Naive thymus-derived CD4-positive, alpha-beta T cell (primary cell): ENCODE measurements around the gene SLC6A6. TPM values are rescaled to one million over a fixed set of nuclear protein-coding genes. Genes with fewer than 3 reads are reported as not detected.

Experiments
- ATAC-seq: fragments of 150-1000 bp; cut with Tn5 transposase; 2 replicates; pipeline ENCODE4 v1.10.0; 2021; ENCODE audit warnings: mild to moderate bottlenecking, moderate library complexity
- CTCF ChIA-PET: fragments of 350-600 bp; sonication (Branson Sonifier 250); formaldehyde crosslinking; loops from one replicate; lab custom pipeline; 2021; ENCODE audit warnings: antibody characterized with exemption; lab: Charles Lee
- POLR2A ChIA-PET: fragments of 350-600 bp; sonication (Branson Sonifier 250); formaldehyde crosslinking; loops from one replicate; lab custom pipeline; 2021; ENCODE audit warnings: antibody characterized with exemption, inconsistent platforms; lab: Charles Lee
- DNase-seq, 9 donors: peaks; one replicate each; pipeline versions ENCODE4 v3.0.0 to v3.0.0-alpha.2; 2020 to 2022; ENCODE audit warnings: mixed read lengths in 1 of 9
- H3K27ac ChIP-seq: one replicate; pipeline ENCODE4 v1.7.0; 2013; ENCODE audit warnings: mild to moderate bottlenecking, low read depth, low read length, moderate library complexity
- H3K27me3 ChIP-seq, 2 donors: one replicate each; pipeline ENCODE4 v1.7.0; 2013; ENCODE audit warnings: low read length in 2 of 2, mild to moderate bottlenecking in 2 of 2, moderate library complexity in 2 of 2; ENCODE audit not compliant: control insufficient read depth in 2 of 2, insufficient read depth in 2 of 2
- H3K36me3 ChIP-seq, 3 experiments: 1 replicate in 2 of 3; 2 replicates in 1 of 3; pipeline ENCODE4 v1.7.0; 2013; ENCODE audit warnings: low read length in 3 of 3, mild to moderate bottlenecking in 3 of 3, moderate library complexity in 1 of 3; ENCODE audit not compliant: insufficient read depth in 3 of 3, control insufficient read depth in 2 of 3
- H3K4me1 ChIP-seq, 2 donors: one replicate each; pipeline ENCODE4 v1.7.0; 2013; ENCODE audit warnings: low read length in 2 of 2, mild to moderate bottlenecking in 2 of 2, moderate library complexity in 1 of 2; ENCODE audit not compliant: control insufficient read depth in 2 of 2, insufficient read depth in 2 of 2
- H3K4me3 ChIP-seq: 2 replicates; pipeline ENCODE4 v1.7.0; 2013; ENCODE audit warnings: mild to moderate bottlenecking, low read length
- H3K9me3 ChIP-seq, 3 experiments: 1 replicate in 2 of 3; 2 replicates in 1 of 3; pipeline ENCODE4 v1.7.0; 2013; ENCODE audit warnings: low read length in 3 of 3; ENCODE audit not compliant: control insufficient read depth in 2 of 3
- H3K27ac Mint-ChIP-seq, 9 donors: one replicate each; pipeline ENCODE4 v1.8.0; 2020 to 2022; ENCODE audit warnings: mixed read lengths in 9 of 9, mild to moderate bottlenecking in 8 of 9, moderate library complexity in 5 of 9, inconsistent platforms in 2 of 9
- H3K27me3 Mint-ChIP-seq, 5 donors: one replicate each; pipeline ENCODE4 v1.8.0; 2021 to 2022; ENCODE audit warnings: mixed read lengths in 5 of 5, mild to moderate bottlenecking in 1 of 5
- H3K36me3 Mint-ChIP-seq, 5 donors: one replicate each; pipeline ENCODE4 v1.8.0; 2020 to 2022; ENCODE audit warnings: mixed read lengths in 5 of 5, mild to moderate bottlenecking in 3 of 5, inconsistent platforms in 1 of 5
- H3K4me1 Mint-ChIP-seq, 7 donors: one replicate each; pipeline ENCODE4 v1.8.0; 2020 to 2022; ENCODE audit warnings: mixed read lengths in 7 of 7, mild to moderate bottlenecking in 3 of 7, inconsistent platforms in 1 of 7
- H3K4me3 Mint-ChIP-seq, 10 donors: one replicate each; pipeline ENCODE4 v1.8.0; 2020 to 2022; ENCODE audit warnings: mild to moderate bottlenecking in 10 of 10, mixed read lengths in 10 of 10, moderate library complexity in 6 of 10, inconsistent platforms in 2 of 10
- H3K9me3 Mint-ChIP-seq, 11 donors: one replicate each; pipeline ENCODE4 v1.8.0; 2020 to 2022; ENCODE audit warnings: mixed read lengths in 11 of 11, mild to moderate bottlenecking in 4 of 11, inconsistent platforms in 1 of 11, moderate library complexity in 1 of 11
- intact Hi-C, 2 donors: fragments of 100-400 bp; cut with micrococcal nuclease; formaldehyde crosslinking; loops; one replicate each; pipeline ENCODE4 v1.15.1; 2023
- polyA plus RNA-seq, 2 donors: library from polyadenylated mRNA; unstranded; fragments of 300-500 nt; fragmentation: Illumina TruSeq; gene quantifications; one replicate each; pipeline ENCODE4 v1.2.3, GENCODE V29; 2021
- total RNA-seq, 6 experiments: library from RNA in 5 of 6; stranded (reverse) in 5 of 6; gene quantifications; 1 replicate in 5 of 6; 2 replicates in 1 of 6; pipeline ENCODE4 v1.2.3 and lab custom pipeline; 2021 to 2026

Gene SLC6A6
- total and polyA plus RNA-seq, 7 experiments from 2014 or later = 3.0 to 87.5 (median 35.2) TPM

- ATAC-seq (no peak), DNase-seq (no peak)
- Mint-ChIP-seq H3K4me3 (no peak overlapping the region), H3K4me1 (peaks cover 25 to 35% (median 31%) of the 10 kb centered on the region in 7 donors), H3K9me3 (no peaks in the 10 kb centered on the region), H3K27me3 (no peaks in the 10 kb centered on the region), H3K27ac (peak overlapping the region in 2 of 9 donors; percentile 34 to 37), H3K36me3 (peaks cover 0 to under 1% (median under 1%) of the 10 kb centered on the region in 5 donors)
- H3K9me3 ChIP-seq = no peaks in the 10 kb centered on the region
- no peak overlapping the region for H3K4me3 ChIP-seq
- H3K27me3 ChIP-seq = no peaks in the 10 kb centered on the region
- intact Hi-C loops = loop anchor here in 1 of 2 donors (10.0 kb wide), 1 partner anchor 544 kb away; no protein-coding TSS in a partner anchor
- H3K27ac ChIP-seq = no peak overlapping the region
- CTCF ChIA-PET = no interaction called here
- H3K36me3 ChIP-seq = peaks cover 0 to 5% (median 0%) of the 10 kb centered on the region in 3 experiments
- POLR2A ChIA-PET = no interaction called here
- H3K4me1 ChIP-seq = peaks cover 0 to 18% of the 10 kb centered on the region in 2 donors
Observed at GRCh38 chr3:14438929-14439328, 36.5 kb downstream of the SLC6A6 start.

- CTCF ChIA-PET = no interaction called here
- Mint-ChIP-seq H3K27me3 (no peaks in the 10 kb centered on the region), H3K4me3 (no peak overlapping the region), H3K9me3 (no peaks in the 10 kb centered on the region), H3K36me3 (peaks cover 0 to 7% (median 5%) of the 10 kb centered on the region in 5 donors), H3K4me1 (peaks cover 20 to 33% (median 27%) of the 10 kb centered on the region in 7 donors), H3K27ac (peak overlapping the region in 5 of 9 donors; percentile 26 to 67 (median 62))
- POLR2A ChIA-PET = no interaction called here
- intact Hi-C loops = loop anchor here in 1 of 2 donors (10.0 kb wide), 1 partner anchor 545 kb away; no protein-coding TSS in a partner anchor
- Histone ChIP-seq H3K27me3 (no peaks in the 10 kb centered on the region), H3K27ac (no peak overlapping the region), H3K4me3 (no peak overlapping the region), H3K9me3 (no peaks in the 10 kb centered on the region), H3K36me3 (peaks cover 0 to 10% (median 0%) of the 10 kb centered on the region in 3 experiments), H3K4me1 (peaks cover 0 to 11% of the 10 kb centered on the region in 2 donors)
- peak; percentile 54 for ATAC-seq
- no peak for DNase-seq
Observed at GRCh38 chr3:14439501-14440167, 37.2 kb downstream of the SLC6A6 start.

- DNase-seq = no peak
- Histone ChIP-seq H3K27me3 (no peaks in the 10 kb centered on the region), H3K27ac (no peak overlapping the region), H3K4me1 (peaks cover 0 to 6% of the 10 kb centered on the region in 2 donors), H3K4me3 (no peak overlapping the region), H3K36me3 (peaks cover 0 to 13% (median 0%) of the 10 kb centered on the region in 3 experiments), H3K9me3 (no peaks in the 10 kb centered on the region)
- H3K27ac Mint-ChIP-seq = peak overlapping the region in 5 of 9 donors; percentile 38 to 67 (median 62)
- no peaks in the 10 kb centered on the region for H3K9me3 Mint-ChIP-seq
- peaks cover 0 to 7% (median 5%) of the 10 kb centered on the region in 5 donors for H3K36me3 Mint-ChIP-seq
- no peaks in the 10 kb centered on the region for H3K27me3 Mint-ChIP-seq
- H3K4me1 Mint-ChIP-seq = peaks cover 15 to 32% (median 22%) of the 10 kb centered on the region in 7 donors
- ATAC-seq = no peak
- intact Hi-C loops = no loop called here
- POLR2A ChIA-PET = no interaction called here
- CTCF ChIA-PET = no interaction called here
- H3K4me3 Mint-ChIP-seq = no peak overlapping the region
Observed at GRCh38 chr3:14440168-14440518, 37.7 kb downstream of the SLC6A6 start.

GRCh38 chr3:14440531-14441239 is 38.3 kb downstream of the SLC6A6 start:
- no peaks in the 10 kb centered on the region for H3K9me3 Mint-ChIP-seq
- no peak for ATAC-seq
- POLR2A ChIA-PET = no interaction called here

GRCh38 chr3:14441240-14441919 is 39.0 kb downstream of the SLC6A6 start:
- ChIA-PET CTCF (no interaction called here), POLR2A (interaction anchor here (1.2 kb wide), 1 partner anchor 35 kb away, joined by 3 read pairs; no protein-coding TSS in a partner anchor)
- peaks cover 8 to 17% (median 14%) of the 10 kb centered on the region in 5 donors for H3K36me3 Mint-ChIP-seq
- no peaks in the 10 kb centered on the region for H3K27me3 ChIP-seq
- peaks cover 0 to 5% of the 10 kb centered on the region in 2 donors for H3K4me1 ChIP-seq
- peaks cover 15 to 32% (median 22%) of the 10 kb centered on the region in 7 donors for H3K4me1 Mint-ChIP-seq
- no peak overlapping the region for H3K4me3 Mint-ChIP-seq
- H3K36me3 ChIP-seq = peaks cover 0 to 24% (median 3%) of the 10 kb centered on the region in 3 experiments
- intact Hi-C loops = no loop called here
- H3K4me3 ChIP-seq = no peak overlapping the region
- no peaks in the 10 kb centered on the region for H3K27me3 Mint-ChIP-seq
- DNase-seq = no peak
- H3K9me3 Mint-ChIP-seq = no peaks in the 10 kb centered on the region
- H3K27ac Mint-ChIP-seq = no peak overlapping the region
- H3K27ac ChIP-seq = no peak overlapping the region
- H3K9me3 ChIP-seq = no peaks in the 10 kb centered on the region
- ATAC-seq = peak; percentile 31

More at GRCh38 chr3:14440531-14441239, 38.3 kb downstream of the SLC6A6 start:
- Mint-ChIP-seq H3K4me1 (peaks cover 15 to 32% (median 22%) of the 10 kb centered on the region in 7 donors), H3K4me3 (no peak overlapping the region), H3K27ac (peak overlapping the region in 3 of 9 donors; percentile 38 to 65 (median 62)), H3K36me3 (peaks cover 3 to 10% (median 8%) of the 10 kb centered on the region in 5 donors), H3K27me3 (no peaks in the 10 kb centered on the region)
- H3K27ac ChIP-seq = no peak overlapping the region
- CTCF ChIA-PET = no interaction called here
- no peak overlapping the region for H3K4me3 ChIP-seq
- H3K27me3 ChIP-seq = no peaks in the 10 kb centered on the region
- intact Hi-C loops = no loop called here
- H3K36me3 ChIP-seq = peaks cover 0 to 17% (median 0%) of the 10 kb centered on the region in 3 experiments
- H3K4me1 ChIP-seq = peaks cover 0 to 5% of the 10 kb centered on the region in 2 donors
- DNase-seq = no peak
- no peaks in the 10 kb centered on the region for H3K9me3 ChIP-seq

- Mint-ChIP-seq H3K27ac (no peak overlapping the region), H3K9me3 (peaks cover 0 to 2% (median 0%) of the 10 kb centered on the region in 11 donors), H3K4me3 (no peak overlapping the region), H3K36me3 (peaks cover 11 to 22% (median 18%) of the 10 kb centered on the region in 5 donors), H3K4me1 (peaks cover 14 to 27% (median 18%) of the 10 kb centered on the region in 7 donors), H3K27me3 (no peaks in the 10 kb centered on the region)
- ChIA-PET POLR2A (interaction anchor here (1.2 kb wide), 1 partner anchor 36 kb away, joined by 3 read pairs; no protein-coding TSS in a partner anchor), CTCF (no interaction called here)
- ATAC-seq = peak; percentile 43
- H3K4me3 ChIP-seq = no peak overlapping the region
- DNase-seq = no peak
- no peaks in the 10 kb centered on the region for H3K27me3 ChIP-seq
- intact Hi-C loops = no loop called here
- H3K36me3 ChIP-seq = peaks cover 0 to 30% (median 3%) of the 10 kb centered on the region in 3 experiments
- H3K4me1 ChIP-seq = no peaks in the 10 kb centered on the region
- no peaks in the 10 kb centered on the region for H3K9me3 ChIP-seq
- H3K27ac ChIP-seq = no peak overlapping the region
Observed at GRCh38 chr3:14441920-14442300, 39.5 kb downstream of the SLC6A6 start.
